Erythroblast (primary cell): ENCODE measurements around the gene SMAD4.

Experiments
- GATA1 ChIP-seq: IDR thresholded peaks from 2 replicates; pipeline ENCODE4 v1.6.1; 2011; ENCODE audit warnings: low read depth, mild to moderate bottlenecking, control low read depth, low read length, moderate library complexity
- POLR2A ChIP-seq: IDR thresholded peaks from 2 replicates; pipeline ENCODE4 v1.6.1; 2011; ENCODE audit warnings: mild to moderate bottlenecking, low read length

- TF ChIP-seq POLR2A (no peak), GATA1 (no peak)
These were observed 97.7 kb downstream of the SMAD4 start for GRCh38 chr18:51127664-51128063.
